WTC11 (cell line): ENCODE results near the gene TRIM65.
A peak's percentile ranks its signal among the peaks of the same experiment; 100 is the strongest.

Source experiments
- CTCF ChIP-seq: fragments of 200-600 bp; IDR thresholded peaks from 2 replicates; pipeline ENCODE4 v1.8.0; 2022; ENCODE audit warnings: antibody characterized with exemption
- NR3C1 ChIP-seq: sonication (generic); formaldehyde crosslinking; conservative IDR thresholded peaks from 2 replicates; pipeline ENCODE4 v1.8.1; 2023; ENCODE audit warnings: low read depth, mild to moderate bottlenecking, missing genetic modification reagents
- SMAD3 ChIP-seq: sonication (generic); formaldehyde crosslinking; IDR thresholded peaks from 2 replicates; pipeline ENCODE4 v1.8.0; 2022; ENCODE audit warnings: missing genetic modification reagents, mild to moderate bottlenecking, borderline replicate concordance
- USF1 ChIP-seq: sonication (generic); formaldehyde crosslinking; IDR thresholded peaks from 2 replicates; pipeline ENCODE4 v1.8.0; 2022; ENCODE audit warnings: mild to moderate bottlenecking, missing genetic modification reagents
- USF2 ChIP-seq: sonication (generic); formaldehyde crosslinking; IDR thresholded peaks from 2 replicates; pipeline ENCODE4 v1.8.1; 2023; ENCODE audit warnings: mild to moderate bottlenecking, missing genetic modification reagents, moderate library complexity

- TF ChIP-seq NR3C1 (CRISPR knock-in tag) (no peak), SMAD3 (CRISPR knock-in tag) (no peak), CTCF (peak; percentile 71), USF1 (CRISPR knock-in tag) (no peak), USF2 (no peak)
Measured at GRCh38 chr17:75848523-75849278, 48.0 kb downstream of the TRIM65 start.
